GM18520 (cell line): Measurements from ENCODE around the gene UNC45A.
A peak's percentile ranks its signal among the peaks of the same experiment; 100 is the strongest.

Experiments used
- ATAC-seq: cut with Tn5 transposase; IDR thresholded peaks from one replicate; pipeline ENCODE4 v1.9.1; 2021; ENCODE audit not compliant: unreplicated experiment

The UNC45A gene

GRCh38 chr15:90994417-90995311 is 59.6 kb downstream of the UNC45A start, which contains the start of gene PRC1:
PRC1 (minus strand) TSS chr15:90994535; CDS start chr15:90994417, 118 bp downstream.
- ATAC-seq: peak; percentile 92

- no peak for ATAC-seq
These were observed 63.7 kb downstream of the UNC45A start for GRCh38 chr15:90998737-90999136.

GRCh38 chr15:91001209-91001608 is 66.1 kb downstream of the UNC45A start:
- no peak for ATAC-seq
